ENCODE measurements around the gene SLC24A5.

GRCh38 chr15:48103647-48104046 is 17.1 kb upstream of the SLC24A5 start:
- no peak for TF ChIP-seq CTCF (IDR thresholded peaks at IDR 0.05)
- no peak for TF ChIP-seq EZH2 (IDR thresholded peaks at IDR 0.05; ENCODE audit: borderline replicate concordance, insufficient read depth, low read depth, low read length, poor library complexity, severe bottlenecking)

Data from B cell (primary cell).